Mesenchymal stem cell (in vitro differentiated cells and primary cell): ENCODE data around the gene KBTBD6.

Experiments used
- DNase-seq: peaks from one replicate; pipeline ENCODE4 v3.0.0-alpha.2; 2013
- H2AFZ ChIP-seq: one replicate; pipeline ENCODE4 v1.6.1; 2013; ENCODE audit warnings: low read depth, mild to moderate bottlenecking, control low read depth, inconsistent platforms, low read length, moderate library complexity
- H2AK5ac ChIP-seq: 2 replicates; pipeline ENCODE4 v1.6.1; 2013; ENCODE audit warnings: low read length, moderate library complexity, mild to moderate bottlenecking, inconsistent platforms; ENCODE audit not compliant: severe bottlenecking
- H2BK120ac ChIP-seq: one replicate; pipeline ENCODE4 v1.6.1; 2013; ENCODE audit warnings: low read depth, mild to moderate bottlenecking, inconsistent platforms, low read length, moderate library complexity
- H2BK12ac ChIP-seq, 2 experiments: one replicate each; pipeline ENCODE4 v1.6.1; 2013; ENCODE audit warnings: inconsistent platforms in 2 of 2, low read length in 2 of 2, mild to moderate bottlenecking in 2 of 2, moderate library complexity in 2 of 2, control low read depth in 1 of 2
- H2BK15ac ChIP-seq: one replicate; pipeline ENCODE4 v1.6.1; 2013; ENCODE audit warnings: mild to moderate bottlenecking, low read depth, inconsistent platforms; ENCODE audit not compliant: poor library complexity, severe bottlenecking
- H2BK5ac ChIP-seq: 2 replicates; pipeline ENCODE4 v1.6.1; 2013; ENCODE audit warnings: low read depth, mild to moderate bottlenecking, low read length, control low read depth, inconsistent platforms; ENCODE audit not compliant: poor library complexity, severe bottlenecking
- H3K14ac ChIP-seq, 2 experiments: one replicate each; pipeline ENCODE4 v1.6.1; 2013; ENCODE audit warnings: inconsistent platforms in 2 of 2, low read length in 2 of 2, control low read depth in 1 of 2, mild to moderate bottlenecking in 1 of 2, moderate library complexity in 1 of 2
- H3K18ac ChIP-seq, 2 experiments: one replicate each; pipeline ENCODE4 v1.6.1; 2013; ENCODE audit warnings: inconsistent platforms in 2 of 2, low read length in 2 of 2, control low read depth in 1 of 2, low read depth in 1 of 2, mild to moderate bottlenecking in 1 of 2
- H3K23ac ChIP-seq, 2 experiments: one replicate each; pipeline ENCODE4 v1.6.1; 2013; ENCODE audit warnings: inconsistent platforms in 2 of 2, low read length in 2 of 2, mild to moderate bottlenecking in 2 of 2, moderate library complexity in 2 of 2, control low read depth in 1 of 2
- H3K27ac ChIP-seq: 2 replicates; pipeline ENCODE4 v1.5.1; 2013; ENCODE audit warnings: mild to moderate bottlenecking, moderate library complexity, low read length, control low read depth, inconsistent platforms; ENCODE audit not compliant: poor library complexity, severe bottlenecking
- H3K27me3 ChIP-seq, 2 experiments: 2 replicates each; pipeline versions ENCODE4 v1.6.1 to v1.7.0; 2013; ENCODE audit warnings: low read length in 2 of 2, mild to moderate bottlenecking in 2 of 2, moderate library complexity in 2 of 2, control low read depth in 1 of 2, inconsistent platforms in 1 of 2; ENCODE audit not compliant: control insufficient read depth in 1 of 2, insufficient read depth in 1 of 2
- H3K36me3 ChIP-seq, 2 experiments: 2 replicates each; pipeline versions ENCODE4 v1.6.1 to v1.7.0; 2013; ENCODE audit warnings: low read length in 2 of 2, control low read depth in 1 of 2, inconsistent platforms in 1 of 2, low read depth in 1 of 2, mild to moderate bottlenecking in 1 of 2; ENCODE audit not compliant: insufficient read depth in 2 of 2, control insufficient read depth in 1 of 2
- H3K4ac ChIP-seq, 2 experiments: one replicate each; pipeline ENCODE4 v1.6.1; 2013; ENCODE audit warnings: inconsistent platforms in 2 of 2, low read length in 2 of 2, mild to moderate bottlenecking in 2 of 2, moderate library complexity in 2 of 2, control low read depth in 1 of 2, low read depth in 1 of 2
- H3K4me1 ChIP-seq: 2 replicates; pipeline ENCODE4 v1.6.1; 2013; ENCODE audit warnings: low read depth, low read length, control low read depth; ENCODE audit not compliant: control insufficient read depth, insufficient read depth
- H3K4me2 ChIP-seq: 2 replicates; pipeline ENCODE4 v1.6.1; 2013; ENCODE audit warnings: low read length, mild to moderate bottlenecking, inconsistent platforms; ENCODE audit not compliant: poor library complexity, severe bottlenecking
- H3K4me3 ChIP-seq, 2 experiments: 2 replicates each; pipeline versions ENCODE4 v1.5.1 to v1.7.0; 2013; ENCODE audit warnings: low read length in 2 of 2, mild to moderate bottlenecking in 2 of 2, control low read depth in 1 of 2, low read depth in 1 of 2; ENCODE audit not compliant: insufficient read depth in 1 of 2
- H3K79me1 ChIP-seq: replicated peaks from 2 replicates; pipeline ENCODE4 v1.6.1; 2013; ENCODE audit warnings: mild to moderate bottlenecking, control low read depth, low read length, inconsistent platforms; ENCODE audit not compliant: poor library complexity, severe bottlenecking
- H3K9ac ChIP-seq: 2 replicates; pipeline ENCODE4 v1.7.0; 2013; ENCODE audit warnings: mild to moderate bottlenecking, low read length, moderate library complexity
- H3K9me3 ChIP-seq: 2 replicates; pipeline ENCODE4 v1.7.0; 2013; ENCODE audit warnings: mild to moderate bottlenecking, low read length; ENCODE audit not compliant: control insufficient read depth
- H4K8ac ChIP-seq: one replicate; pipeline ENCODE4 v1.6.1; 2013; ENCODE audit warnings: inconsistent platforms, mild to moderate bottlenecking, low read length, moderate library complexity
- H4K91ac ChIP-seq: one replicate; pipeline ENCODE4 v1.6.1; 2013; ENCODE audit warnings: mild to moderate bottlenecking, low read length, inconsistent platforms
- whole genome bisulfite sequencing: methylation state at CpG from one replicate; pipeline ENCODE4 v1.1.7; 2013; ENCODE audit warnings: mixed read lengths; 5-methylcytosine and 5-hydroxymethylcytosine counted together

Gene KBTBD6

GRCh38 chr13:41157048-41157717, 24.6 kb upstream of the KBTBD6 start:
- no peak overlapping the region for H3K27ac ChIP-seq
- no peak for DNase-seq
- H3K4ac ChIP-seq, result no peak overlapping the region
- H3K9ac ChIP-seq, result no peak overlapping the region
- no peak overlapping the region for H3K23ac ChIP-seq
- no peak overlapping the region for H4K91ac ChIP-seq
- H4K8ac ChIP-seq, result no peak overlapping the region
- no peak overlapping the region for H2BK5ac ChIP-seq
- no peak overlapping the region for H2AFZ ChIP-seq
- no peak overlapping the region for H2BK15ac ChIP-seq
- H3K9me3 ChIP-seq, result peaks cover 6% of the 10 kb centered on the region
- no peak overlapping the region for H2AK5ac ChIP-seq
- H3K18ac ChIP-seq, result no peak overlapping the region
- H3K79me1 ChIP-seq, result no peaks in the 10 kb centered on the region
- no peaks in the 10 kb centered on the region for H3K4me1 ChIP-seq
- no peak overlapping the region for H3K14ac ChIP-seq
- no peaks in the 10 kb centered on the region for H3K36me3 ChIP-seq
- no peak overlapping the region for H3K4me3 ChIP-seq
- 94% methylated on average over 4 of the region's 4 CpGs for WGBS
- H3K4me2 ChIP-seq, result no peak overlapping the region
- H2BK120ac ChIP-seq, result no peak overlapping the region
- H2BK12ac ChIP-seq, result no peak overlapping the region
- H3K27me3 ChIP-seq, result no peaks in the 10 kb centered on the region

GRCh38 chr13:41156620-41157019, 24.0 kb upstream of the KBTBD6 start:
- H3K18ac ChIP-seq, result no peak overlapping the region
- H3K4me3 ChIP-seq, result no peak overlapping the region
- no peak for DNase-seq
- no peak overlapping the region for H3K27ac ChIP-seq
- no peak overlapping the region for H2BK5ac ChIP-seq
- H3K4me2 ChIP-seq, result no peak overlapping the region
- no peaks in the 10 kb centered on the region for H3K79me1 ChIP-seq
- no peak overlapping the region for H2BK15ac ChIP-seq
- H4K91ac ChIP-seq, result no peak overlapping the region
- H2BK120ac ChIP-seq, result no peak overlapping the region
- no peak overlapping the region for H3K9ac ChIP-seq
- no peak overlapping the region for H2AFZ ChIP-seq
- H3K4me1 ChIP-seq, result no peaks in the 10 kb centered on the region
- H2BK12ac ChIP-seq, result no peak overlapping the region
- no peak overlapping the region for H3K4ac ChIP-seq
- H3K36me3 ChIP-seq, result no peaks in the 10 kb centered on the region
- no peaks in the 10 kb centered on the region for H3K27me3 ChIP-seq
- no peak overlapping the region for H3K23ac ChIP-seq
- WGBS, result 50% methylated on average over 2 of the region's 2 CpGs
- H2AK5ac ChIP-seq, result no peak overlapping the region
- H3K9me3 ChIP-seq, result peaks cover 11% of the 10 kb centered on the region
- no peak overlapping the region for H4K8ac ChIP-seq
- H3K14ac ChIP-seq, result no peak overlapping the region

GRCh38 chr13:41154042-41154441, 21.4 kb upstream of the KBTBD6 start:
- no peaks in the 10 kb centered on the region for H3K4me1 ChIP-seq
- no peak overlapping the region for H3K14ac ChIP-seq
- no peak overlapping the region for H2AFZ ChIP-seq
- no peak overlapping the region for H2BK120ac ChIP-seq
- no peak overlapping the region for H4K8ac ChIP-seq
- no peak overlapping the region for H2BK12ac ChIP-seq
- DNase-seq, result no peak
- H3K9me3 ChIP-seq, result peaks cover 32% of the 10 kb centered on the region
- H3K27ac ChIP-seq, result no peak overlapping the region
- H3K9ac ChIP-seq, result no peak overlapping the region
- H3K27me3 ChIP-seq, result no peaks in the 10 kb centered on the region
- H3K23ac ChIP-seq, result no peak overlapping the region
- no peaks in the 10 kb centered on the region for H3K36me3 ChIP-seq
- no peak overlapping the region for H3K4me3 ChIP-seq
- no peaks in the 10 kb centered on the region for H3K79me1 ChIP-seq
- H2BK15ac ChIP-seq, result no peak overlapping the region
- H3K4ac ChIP-seq, result no peak overlapping the region
- H2AK5ac ChIP-seq, result no peak overlapping the region
- no peak overlapping the region for H3K4me2 ChIP-seq
- H4K91ac ChIP-seq, result no peak overlapping the region
- H2BK5ac ChIP-seq, result no peak overlapping the region
- no peak overlapping the region for H3K18ac ChIP-seq

- no peaks in the 10 kb centered on the region for H3K79me1 ChIP-seq
- no peak overlapping the region for H4K91ac ChIP-seq
- H3K14ac ChIP-seq, result no peak overlapping the region
- H3K4ac ChIP-seq, result no peak overlapping the region
- H3K9me3 ChIP-seq, result peaks cover 51% of the 10 kb centered on the region
- no peak overlapping the region for H4K8ac ChIP-seq
- H3K9ac ChIP-seq, result no peak overlapping the region
- H3K4me2 ChIP-seq, result no peak overlapping the region
- no peak for DNase-seq
- H2AFZ ChIP-seq, result no peak overlapping the region
- no peak overlapping the region for H3K27ac ChIP-seq
- no peak overlapping the region for H2BK120ac ChIP-seq
- H3K4me3 ChIP-seq, result no peak overlapping the region
- H2BK5ac ChIP-seq, result no peak overlapping the region
- no peak overlapping the region for H3K18ac ChIP-seq
- no peaks in the 10 kb centered on the region for H3K36me3 ChIP-seq
- H3K4me1 ChIP-seq, result no peaks in the 10 kb centered on the region
- no peaks in the 10 kb centered on the region for H3K27me3 ChIP-seq
- H2BK12ac ChIP-seq, result no peak overlapping the region
- 98% methylated on average over 1 of the region's 3 CpGs for WGBS
- no peak overlapping the region for H2BK15ac ChIP-seq
- no peak overlapping the region for H2AK5ac ChIP-seq
- no peak overlapping the region for H3K23ac ChIP-seq
Measured at GRCh38 chr13:41152005-41152404, 19.4 kb upstream of the KBTBD6 start.
